GM21447 (cell line): Measurements from ENCODE around the gene PCDH1.

ENCODE experiments used
- ATAC-seq: cut with Tn5 transposase; IDR thresholded peaks from one replicate; pipeline ENCODE4 v1.9.1; 2021; ENCODE audit not compliant: unreplicated experiment

The PCDH1 gene

GRCh38 chr5:141811287-141812155 is 66.7 kb downstream of the PCDH1 start:
- ATAC-seq: no peak

GRCh38 chr5:141810702-141811101 is 67.5 kb downstream of the PCDH1 start:
- no peak for ATAC-seq

- ATAC-seq: no peak
These were observed 68.7 kb downstream of the PCDH1 start for GRCh38 chr5:141809380-141810096.

- ATAC-seq: no peak
These were observed 69.4 kb downstream of the PCDH1 start for GRCh38 chr5:141808857-141809256.

- no peak for ATAC-seq
These were observed 70.5 kb downstream of the PCDH1 start for GRCh38 chr5:141807732-141808131.

- ATAC-seq: no peak
These were observed 70.9 kb downstream of the PCDH1 start for GRCh38 chr5:141807329-141807728.

GRCh38 chr5:141806626-141807025 is 71.6 kb downstream of the PCDH1 start:
- ATAC-seq: no peak

- ATAC-seq: no peak
These were observed 72.2 kb downstream of the PCDH1 start for GRCh38 chr5:141805874-141806595.

- ATAC-seq: no peak
These were observed 73.7 kb downstream of the PCDH1 start for GRCh38 chr5:141804475-141804874.
